Spleen (tissue), 11 donors: ENCODE measurements around the gene INIP. TPM values are rescaled to one million over a fixed set of nuclear protein-coding genes. Genes with fewer than 3 reads are reported as not detected.

Source experiments
- DNase-seq: peaks from one replicate; pipeline ENCODE4 v3.0.0-alpha.2; 2020
- H3K27ac ChIP-seq, 8 donors: fragments of 200-600 bp; sonication (generic) in 7 of 8; 1 replicate in 4 of 8; 2 replicates in 4 of 8; pipeline versions ENCODE4 v1.5.0 to v1.8.0; 2016 to 2021; ENCODE audit warnings: inconsistent platforms in 4 of 8, mild to moderate bottlenecking in 4 of 8, moderate library complexity in 1 of 8
- H3K27me3 ChIP-seq, 7 donors: fragments of 200-600 bp; sonication (generic) in 6 of 7; replicated peaks in 1 of 7; 1 replicate in 4 of 7; 2 replicates in 3 of 7; pipeline versions ENCODE4 v1.5.0 to v1.8.0; 2016 to 2021; ENCODE audit warnings: inconsistent platforms in 3 of 7, mild to moderate bottlenecking in 1 of 7
- H3K36me3 ChIP-seq, 6 donors: fragments of 200-600 bp; sonication (generic) in 5 of 6; 1 replicate in 4 of 6; 2 replicates in 2 of 6; pipeline versions ENCODE4 v1.5.0 to v1.8.0; 2016 to 2021; ENCODE audit warnings: inconsistent platforms in 2 of 6
- H3K4me1 ChIP-seq, 6 donors: fragments of 200-600 bp; sonication (generic) in 5 of 6; 1 replicate in 3 of 6; 2 replicates in 3 of 6; pipeline versions ENCODE4 v1.5.0 to v1.8.0; 2016 to 2021; ENCODE audit warnings: inconsistent platforms in 3 of 6
- H3K4me3 ChIP-seq, 8 donors: fragments of 200-600 bp; sonication (generic) in 7 of 8; 1 replicate in 4 of 8; 2 replicates in 4 of 8; pipeline versions ENCODE4 v1.5.0 to v1.8.0; 2016 to 2021; ENCODE audit warnings: inconsistent platforms in 4 of 8, mild to moderate bottlenecking in 4 of 8, moderate library complexity in 2 of 8
- H3K9me3 ChIP-seq, 8 donors: fragments of 200-600 bp; sonication (generic) in 7 of 8; 1 replicate in 4 of 8; 2 replicates in 4 of 8; pipeline versions ENCODE4 v1.5.0 to v1.8.0; 2016 to 2021; ENCODE audit warnings: inconsistent platforms in 4 of 8
- CTCF ChIP-seq, 11 experiments: fragments of 200-600 bp in 7 of 11; fragments of 450-650 bp in 4 of 11; sonication (generic) in 4 of 11; IDR thresholded peaks in 8 of 11; conservative IDR thresholded peaks in 3 of 11; 1 replicate in 7 of 11; 2 replicates in 4 of 11; pipeline versions ENCODE4 v1.4.0 to v1.8.0; 2016 to 2021; ENCODE audit warnings: antibody characterized with exemption in 11 of 11, inconsistent platforms in 4 of 11, mild to moderate bottlenecking in 1 of 11
- POLR2A ChIP-seq, 3 donors: fragments of 450-650 bp; IDR thresholded peaks; one replicate each; pipeline ENCODE4 v1.5.1; 2017; ENCODE audit warnings: antibody characterized with exemption in 3 of 3, mild to moderate bottlenecking in 1 of 3
- POLR2AphosphoS5 ChIP-seq, 3 donors: sonication (generic); formaldehyde crosslinking; IDR thresholded peaks; one replicate each; pipeline ENCODE4 v1.5.1; 2017; ENCODE audit warnings: antibody characterized with exemption in 3 of 3
- WGBS, 5 donors: extraction: QIAGEN DNeasy Blood & Tissue Kit in 3 of 5; methylation state at CpG; one replicate each; pipeline versions ENCODE4 v1.1.5 to v1.1.7; 2013 to 2018; 5-methylcytosine and 5-hydroxymethylcytosine counted together
- intact Hi-C: fragments of 100-400 bp; cut with DNase I; formaldehyde crosslinking; loops from one replicate; pipeline ENCODE4 v1.15.0; 2023; ENCODE audit warnings: low total_unique reads
- polyA plus RNA-seq, 3 donors: library from polyadenylated mRNA; stranded (reverse); fragments of 200-250 nt; gene quantifications; one replicate each; pipeline ENCODE4 v1.2.1, GENCODE V29; 2013
- total RNA-seq, 7 donors: library from RNA; depleted of rRNA in 3 of 7; stranded (reverse); fragments of >200 nt in 3 of 7; fragmentation: NEBNext Ultra II Directional in 4 of 7; extraction: Animal tissue kit (Norgen Biotek cat#: 25700) in 4 of 7; gene quantifications; one replicate each; pipeline versions ENCODE4 v1.1.0 to v1.2.1, GENCODE V29; 2016 to 2021
- donor health status: healthy with polysubstance abuse.
- donor health status: DM: no; HTN: no; CAD: no; lungs with moderate emphysema.
- donor health status: DM: no; HTN: no; CAD: no.
- donor health status: Bipolar disorder and iron deficiency.
- donor health status: healthy.
- donor health status: DM: no; HTN: no; CAD: no.
- donor health status: DM: yes; HTN: yes; CAD: no.

Gene INIP
- total and polyA plus RNA-seq, 10 donors = 6.9 to 33.4 (median 25.0) TPM

GRCh38 chr9:112659906-112660305 is 58.0 kb downstream of the INIP start:
- TF ChIP-seq POLR2A (IDR thresholded peaks at IDR 0.05) = no peak
- no peak for TF ChIP-seq CTCF (IDR thresholded peaks at IDR 0.05 in 8 of 11, conservative IDR thresholded peaks at IDR 0.05 in 3 of 11)
- Histone ChIP-seq H3K4me3 (no peak overlapping the region), H3K4me1 (no peaks in the 10 kb centered on the region), H3K27ac (no peak overlapping the region), H3K9me3 (no peaks in the 10 kb centered on the region), H3K36me3 (peaks cover 0 to 7% (median 0%) of the 10 kb centered on the region in 6 donors), H3K27me3 (no peaks in the 10 kb centered on the region)
- DNase-seq = no peak
- intact Hi-C loops = no loop called here
- 96 to 97% (median 96%) methylated on average over 10 to 12 of the region's 12 CpGs for WGBS, 5 donors

GRCh38 chr9:112655668-112656067 is 62.2 kb downstream of the INIP start:
- intact Hi-C loops = no loop called here
- TF ChIP-seq POLR2AphosphoS5 (IDR thresholded peaks at IDR 0.05) (no peak), POLR2A (IDR thresholded peaks at IDR 0.05) (no peak), CTCF (IDR thresholded peaks at IDR 0.05 in 8 of 11, conservative IDR thresholded peaks at IDR 0.05 in 3 of 11) (no peak)
- DNase-seq = no peak
- Histone ChIP-seq H3K4me1 (no peaks in the 10 kb centered on the region), H3K4me3 (no peak overlapping the region), H3K27me3 (no peaks in the 10 kb centered on the region), H3K36me3 (peaks cover 0 to 7% (median 0%) of the 10 kb centered on the region in 6 donors), H3K27ac (no peak overlapping the region), H3K9me3 (peaks cover 0 to 2% (median 0%) of the 10 kb centered on the region in 8 donors)
- 74 to 94% (median 86%) methylated on average over 3 of the region's 3 CpGs for WGBS, 5 donors

GRCh38 chr9:112654282-112654681 is 63.6 kb downstream of the INIP start:
- no peak for DNase-seq
- intact Hi-C loops = no loop called here
- H3K4me3 ChIP-seq = no peak overlapping the region
- WGBS, 5 donors = 89 to 92% (median 90%) methylated on average over 5 of the region's 5 CpGs
- TF ChIP-seq POLR2AphosphoS5 (IDR thresholded peaks at IDR 0.05) (no peak), CTCF (IDR thresholded peaks at IDR 0.05 in 8 of 11, conservative IDR thresholded peaks at IDR 0.05 in 3 of 11) (no peak), POLR2A (IDR thresholded peaks at IDR 0.05) (no peak)
- H3K36me3 ChIP-seq = peaks cover 0 to 2% (median 0%) of the 10 kb centered on the region in 6 donors
- H3K27ac ChIP-seq = no peak overlapping the region
- H3K4me1 ChIP-seq = no peaks in the 10 kb centered on the region
- H3K9me3 ChIP-seq = peaks cover 0 to 16% (median 9%) of the 10 kb centered on the region in 8 donors
- H3K27me3 ChIP-seq = no peaks in the 10 kb centered on the region

GRCh38 chr9:112648624-112649023 is 69.3 kb downstream of the INIP start:
- H3K27me3 ChIP-seq = no peaks in the 10 kb centered on the region
- H3K4me3 ChIP-seq = no peak overlapping the region
- TF ChIP-seq POLR2AphosphoS5 (IDR thresholded peaks at IDR 0.05) (no peak), POLR2A (IDR thresholded peaks at IDR 0.05) (no peak), CTCF (IDR thresholded peaks at IDR 0.05 in 8 of 11, conservative IDR thresholded peaks at IDR 0.05 in 3 of 11) (no peak)
- no peaks in the 10 kb centered on the region for H3K4me1 ChIP-seq
- H3K9me3 ChIP-seq = peaks cover 0 to 45% (median 32%) of the 10 kb centered on the region in 8 donors
- H3K36me3 ChIP-seq = peaks cover 0 to 20% (median 0%) of the 10 kb centered on the region in 6 donors
- no peak overlapping the region for H3K27ac ChIP-seq
- DNase-seq = no peak
- WGBS, 5 donors = 85 to 95% (median 90%) methylated on average over 1 of the region's 1 CpG
- intact Hi-C loops = no loop called here
